Ishikawa (cell line): ENCODE results near the gene AKAP1.

Source experiments
- CEBPB ChIP-seq: IDR thresholded peaks from 2 replicates; pipeline ENCODE4 v1.6.1; 2012
- CREB1 ChIP-seq: IDR thresholded peaks from 2 replicates; pipeline ENCODE4 v1.6.1; 2012; ENCODE audit warnings: low read depth
- EGR1 ChIP-seq: IDR thresholded peaks from 2 replicates; pipeline ENCODE4 v1.6.1; 2012
- EP300 ChIP-seq: IDR thresholded peaks from 2 replicates; pipeline ENCODE4 v1.6.1; 2012; ENCODE audit warnings: borderline replicate concordance
- FOXM1 ChIP-seq: IDR thresholded peaks from 2 replicates; pipeline ENCODE4 v1.6.1; 2012; ENCODE audit warnings: low read depth, borderline replicate concordance
- NFIC ChIP-seq: IDR thresholded peaks from 2 replicates; pipeline ENCODE4 v1.6.1; 2012
- RAD21 ChIP-seq: IDR thresholded peaks from 2 replicates; pipeline ENCODE4 v1.6.1; 2012; ENCODE audit warnings: low read depth
- TAF1 ChIP-seq: IDR thresholded peaks from 2 replicates; pipeline ENCODE4 v1.6.1; 2012; ENCODE audit warnings: low read depth, mild to moderate bottlenecking
- TCF12 ChIP-seq: IDR thresholded peaks from 2 replicates; pipeline ENCODE4 v1.6.1; 2012; ENCODE audit warnings: low read depth
- TEAD4 ChIP-seq: IDR thresholded peaks from 2 replicates; pipeline ENCODE4 v1.6.1; 2012
- YY1 ChIP-seq: IDR thresholded peaks from 2 replicates; pipeline ENCODE4 v1.6.1; 2012; ENCODE audit warnings: low read depth
- ZBTB7A ChIP-seq: IDR thresholded peaks from 2 replicates; pipeline ENCODE4 v1.6.1; 2012; ENCODE audit warnings: low read depth
- TF ChIP-seq, protein P1 (sequence below): IDR thresholded peaks from 2 replicates; pipeline ENCODE4 v1.6.1; 2012; ENCODE audit warnings: low read depth, mild to moderate bottlenecking
- TF ChIP-seq, protein P2 (sequence below): IDR thresholded peaks from 2 replicates; pipeline ENCODE4 v1.6.1; 2012
- TF ChIP-seq, protein P3 (sequence below): IDR thresholded peaks from 2 replicates; pipeline ENCODE4 v1.6.1; 2012

AKAP1 gene

DNA sequence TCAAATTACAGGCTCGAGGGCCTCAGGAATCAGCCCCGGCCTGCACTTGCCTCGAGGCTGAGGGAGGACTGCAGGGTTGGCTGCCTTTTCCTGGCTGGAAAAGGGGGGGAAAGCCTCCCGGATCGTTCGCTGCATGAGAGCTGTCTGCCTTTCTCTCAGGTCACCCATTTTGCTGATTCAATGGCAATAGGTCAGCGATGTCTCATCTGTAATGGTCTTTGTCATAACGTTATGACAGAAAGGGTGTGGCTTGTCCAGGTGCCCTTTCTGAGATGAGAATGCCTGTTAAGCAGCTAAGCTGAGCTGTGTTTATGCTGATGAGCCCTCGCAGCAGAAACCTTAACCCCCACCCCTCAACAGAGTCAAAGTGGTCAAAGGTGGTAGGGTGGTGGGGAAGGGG is 81.8 kb downstream of the AKAP1 start:
- TF ChIP-seq FOXM1: no peak
- no peak for TF ChIP-seq CEBPB
- TF ChIP-seq YY1: no peak
- TF ChIP-seq TCF12: no peak

DNA sequence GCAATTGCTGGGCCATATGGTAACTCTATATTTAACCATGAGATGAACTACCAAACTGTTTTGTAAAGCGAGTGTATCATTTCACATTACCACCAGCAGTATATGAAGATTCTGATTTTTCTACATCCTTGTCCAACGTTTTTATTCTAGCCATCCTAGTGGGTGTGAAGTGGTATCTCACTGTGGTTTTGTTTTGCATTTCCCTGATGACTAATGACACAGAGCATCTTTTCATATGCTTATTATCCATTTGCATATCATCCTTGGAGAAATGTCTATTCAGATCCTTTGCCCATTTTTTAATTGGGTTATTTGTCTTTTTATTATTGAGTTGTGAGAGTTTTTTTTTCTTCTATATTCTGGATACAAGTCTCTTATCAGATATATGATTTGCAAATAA is 83.6 kb downstream of the AKAP1 start:
- TF ChIP-seq, protein P1, sequence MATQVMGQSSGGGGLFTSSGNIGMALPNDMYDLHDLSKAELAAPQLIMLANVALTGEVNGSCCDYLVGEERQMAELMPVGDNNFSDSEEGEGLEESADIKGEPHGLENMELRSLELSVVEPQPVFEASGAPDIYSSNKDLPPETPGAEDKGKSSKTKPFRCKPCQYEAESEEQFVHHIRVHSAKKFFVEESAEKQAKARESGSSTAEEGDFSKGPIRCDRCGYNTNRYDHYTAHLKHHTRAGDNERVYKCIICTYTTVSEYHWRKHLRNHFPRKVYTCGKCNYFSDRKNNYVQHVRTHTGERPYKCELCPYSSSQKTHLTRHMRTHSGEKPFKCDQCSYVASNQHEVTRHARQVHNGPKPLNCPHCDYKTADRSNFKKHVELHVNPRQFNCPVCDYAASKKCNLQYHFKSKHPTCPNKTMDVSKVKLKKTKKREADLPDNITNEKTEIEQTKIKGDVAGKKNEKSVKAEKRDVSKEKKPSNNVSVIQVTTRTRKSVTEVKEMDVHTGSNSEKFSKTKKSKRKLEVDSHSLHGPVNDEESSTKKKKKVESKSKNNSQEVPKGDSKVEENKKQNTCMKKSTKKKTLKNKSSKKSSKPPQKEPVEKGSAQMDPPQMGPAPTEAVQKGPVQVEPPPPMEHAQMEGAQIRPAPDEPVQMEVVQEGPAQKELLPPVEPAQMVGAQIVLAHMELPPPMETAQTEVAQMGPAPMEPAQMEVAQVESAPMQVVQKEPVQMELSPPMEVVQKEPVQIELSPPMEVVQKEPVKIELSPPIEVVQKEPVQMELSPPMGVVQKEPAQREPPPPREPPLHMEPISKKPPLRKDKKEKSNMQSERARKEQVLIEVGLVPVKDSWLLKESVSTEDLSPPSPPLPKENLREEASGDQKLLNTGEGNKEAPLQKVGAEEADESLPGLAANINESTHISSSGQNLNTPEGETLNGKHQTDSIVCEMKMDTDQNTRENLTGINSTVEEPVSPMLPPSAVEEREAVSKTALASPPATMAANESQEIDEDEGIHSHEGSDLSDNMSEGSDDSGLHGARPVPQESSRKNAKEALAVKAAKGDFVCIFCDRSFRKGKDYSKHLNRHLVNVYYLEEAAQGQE: no peak
- TF ChIP-seq YY1: no peak
- no peak for TF ChIP-seq RAD21
- no peak for TF ChIP-seq EP300
- TF ChIP-seq TAF1: no peak
- no peak for TF ChIP-seq TCF12
- no peak for TF ChIP-seq TEAD4
- no peak for TF ChIP-seq CREB1
- TF ChIP-seq CEBPB: no peak
- no peak for TF ChIP-seq EGR1
- no peak for TF ChIP-seq ZBTB7A
- no peak for TF ChIP-seq NFIC
- no peak for TF ChIP-seq FOXM1
- TF ChIP-seq, protein P2, sequence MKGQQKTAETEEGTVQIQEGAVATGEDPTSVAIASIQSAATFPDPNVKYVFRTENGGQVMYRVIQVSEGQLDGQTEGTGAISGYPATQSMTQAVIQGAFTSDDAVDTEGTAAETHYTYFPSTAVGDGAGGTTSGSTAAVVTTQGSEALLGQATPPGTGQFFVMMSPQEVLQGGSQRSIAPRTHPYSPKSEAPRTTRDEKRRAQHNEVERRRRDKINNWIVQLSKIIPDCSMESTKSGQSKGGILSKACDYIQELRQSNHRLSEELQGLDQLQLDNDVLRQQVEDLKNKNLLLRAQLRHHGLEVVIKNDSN: no peak
- TF ChIP-seq, protein P3, sequence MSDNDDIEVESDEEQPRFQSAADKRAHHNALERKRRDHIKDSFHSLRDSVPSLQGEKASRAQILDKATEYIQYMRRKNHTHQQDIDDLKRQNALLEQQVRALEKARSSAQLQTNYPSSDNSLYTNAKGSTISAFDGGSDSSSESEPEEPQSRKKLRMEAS: no peak

DNA sequence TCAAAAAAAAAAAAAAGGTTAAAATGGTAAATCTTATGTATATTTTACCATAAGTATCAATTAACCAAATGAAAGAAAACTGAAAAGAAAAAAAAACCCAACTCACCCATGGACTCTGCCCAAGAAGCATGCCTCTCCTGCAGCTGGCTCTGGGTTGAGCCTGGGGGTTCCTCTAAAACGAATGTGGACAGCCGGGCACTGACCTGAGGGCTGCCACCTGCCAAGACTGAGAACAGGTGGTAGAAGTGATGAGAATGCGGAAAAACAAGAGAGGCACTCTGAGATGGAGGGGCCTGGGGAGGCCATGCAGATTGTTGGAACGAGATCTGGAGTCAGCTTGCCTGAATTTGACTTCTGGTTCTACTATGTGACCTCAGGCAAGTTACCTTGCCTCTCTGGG is 85.8 kb downstream of the AKAP1 start:
- no peak for TF ChIP-seq FOXM1
- no peak for TF ChIP-seq TCF12
- no peak for TF ChIP-seq ZBTB7A
- TF ChIP-seq TEAD4: no peak
- TF ChIP-seq, protein P2: no peak
- TF ChIP-seq, protein P1: no peak
- no peak for TF ChIP-seq NFIC
- TF ChIP-seq, protein P3: no peak
- TF ChIP-seq YY1: no peak
- TF ChIP-seq TAF1: no peak
- no peak for TF ChIP-seq CREB1
- no peak for TF ChIP-seq RAD21
- TF ChIP-seq CEBPB: no peak
- no peak for TF ChIP-seq EP300
- no peak for TF ChIP-seq EGR1
